Measurements from ENCODE around the gene HNRNPDL. TPM values are rescaled to one million over a fixed set of nuclear protein-coding genes. Genes with fewer than 3 reads are reported as not detected.

HNRNPDL gene
- total RNA-seq, 6 experiments from 2014 or later: 207 to 297 (median 258) TPM

- H3K27me3 Mint-ChIP-seq (ENCODE audit: insufficient read depth): no peaks in the 10 kb centered on the region
- H3K27ac Mint-ChIP-seq: no peak overlapping the region
- TF ChIP-seq, protein P1, sequence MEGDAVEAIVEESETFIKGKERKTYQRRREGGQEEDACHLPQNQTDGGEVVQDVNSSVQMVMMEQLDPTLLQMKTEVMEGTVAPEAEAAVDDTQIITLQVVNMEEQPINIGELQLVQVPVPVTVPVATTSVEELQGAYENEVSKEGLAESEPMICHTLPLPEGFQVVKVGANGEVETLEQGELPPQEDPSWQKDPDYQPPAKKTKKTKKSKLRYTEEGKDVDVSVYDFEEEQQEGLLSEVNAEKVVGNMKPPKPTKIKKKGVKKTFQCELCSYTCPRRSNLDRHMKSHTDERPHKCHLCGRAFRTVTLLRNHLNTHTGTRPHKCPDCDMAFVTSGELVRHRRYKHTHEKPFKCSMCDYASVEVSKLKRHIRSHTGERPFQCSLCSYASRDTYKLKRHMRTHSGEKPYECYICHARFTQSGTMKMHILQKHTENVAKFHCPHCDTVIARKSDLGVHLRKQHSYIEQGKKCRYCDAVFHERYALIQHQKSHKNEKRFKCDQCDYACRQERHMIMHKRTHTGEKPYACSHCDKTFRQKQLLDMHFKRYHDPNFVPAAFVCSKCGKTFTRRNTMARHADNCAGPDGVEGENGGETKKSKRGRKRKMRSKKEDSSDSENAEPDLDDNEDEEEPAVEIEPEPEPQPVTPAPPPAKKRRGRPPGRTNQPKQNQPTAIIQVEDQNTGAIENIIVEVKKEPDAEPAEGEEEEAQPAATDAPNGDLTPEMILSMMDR (IDR thresholded peaks at IDR 0.05): no peak
- no peak for DNase-seq
- H3K4me1 Mint-ChIP-seq (ENCODE audit: low read depth): peaks cover 18% of the 10 kb centered on the region
- H3K4me3 Mint-ChIP-seq: no peak overlapping the region
- H3K9me3 Mint-ChIP-seq: no peaks in the 10 kb centered on the region
- H3K36me3 Mint-ChIP-seq (ENCODE audit: low read depth): no peaks in the 10 kb centered on the region
Measured at GRCh38 chr4:82458729-82459128, 28.5 kb upstream of the HNRNPDL start.

DNA sequence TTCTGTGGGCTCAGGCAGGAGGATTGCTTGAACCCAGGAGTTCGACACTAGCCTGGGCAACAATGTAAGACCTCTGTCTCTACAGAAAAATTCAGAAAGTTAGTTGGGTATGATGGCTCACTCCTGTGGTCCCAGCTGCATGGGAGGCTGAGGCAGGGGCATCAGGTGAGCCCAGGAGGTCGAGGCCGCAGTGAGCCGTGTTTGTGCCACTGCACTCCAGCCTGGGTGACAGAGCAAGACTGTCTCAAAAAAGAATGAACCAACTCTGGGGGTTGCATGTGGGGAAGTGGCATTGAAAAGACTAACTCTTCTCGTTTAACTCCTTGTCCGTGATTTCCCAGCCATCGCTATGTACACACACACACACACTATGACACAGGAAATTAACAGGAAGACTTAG lies 27.0 kb upstream of the HNRNPDL start:
- H3K27ac Mint-ChIP-seq: no peak overlapping the region
- DNase-seq: no peak
- H3K27me3 Mint-ChIP-seq (ENCODE audit: insufficient read depth): no peaks in the 10 kb centered on the region
- H3K4me3 Mint-ChIP-seq: no peak overlapping the region
- H3K4me1 Mint-ChIP-seq (ENCODE audit: low read depth): peaks cover 9% of the 10 kb centered on the region
- TF ChIP-seq, protein P1 (IDR thresholded peaks at IDR 0.05): no peak
- no peaks in the 10 kb centered on the region for H3K36me3 Mint-ChIP-seq (ENCODE audit: low read depth)
- no peaks in the 10 kb centered on the region for H3K9me3 Mint-ChIP-seq

GRCh38 chr4:82452026-82452425 lies 21.8 kb upstream of the HNRNPDL start:
- Mint-ChIP-seq H3K4me1 (ENCODE audit: low read depth) (peaks cover 9% of the 10 kb centered on the region), H3K9me3 (no peaks in the 10 kb centered on the region), H3K27ac (no peak overlapping the region), H3K36me3 (ENCODE audit: low read depth) (peaks cover 23% of the 10 kb centered on the region), H3K27me3 (ENCODE audit: insufficient read depth) (no peaks in the 10 kb centered on the region; the same call in 1 of the 2 replicates), H3K4me3 (no peak overlapping the region)
- TF ChIP-seq, protein P1 (IDR thresholded peaks at IDR 0.05): no peak
- no peak for DNase-seq

DNA sequence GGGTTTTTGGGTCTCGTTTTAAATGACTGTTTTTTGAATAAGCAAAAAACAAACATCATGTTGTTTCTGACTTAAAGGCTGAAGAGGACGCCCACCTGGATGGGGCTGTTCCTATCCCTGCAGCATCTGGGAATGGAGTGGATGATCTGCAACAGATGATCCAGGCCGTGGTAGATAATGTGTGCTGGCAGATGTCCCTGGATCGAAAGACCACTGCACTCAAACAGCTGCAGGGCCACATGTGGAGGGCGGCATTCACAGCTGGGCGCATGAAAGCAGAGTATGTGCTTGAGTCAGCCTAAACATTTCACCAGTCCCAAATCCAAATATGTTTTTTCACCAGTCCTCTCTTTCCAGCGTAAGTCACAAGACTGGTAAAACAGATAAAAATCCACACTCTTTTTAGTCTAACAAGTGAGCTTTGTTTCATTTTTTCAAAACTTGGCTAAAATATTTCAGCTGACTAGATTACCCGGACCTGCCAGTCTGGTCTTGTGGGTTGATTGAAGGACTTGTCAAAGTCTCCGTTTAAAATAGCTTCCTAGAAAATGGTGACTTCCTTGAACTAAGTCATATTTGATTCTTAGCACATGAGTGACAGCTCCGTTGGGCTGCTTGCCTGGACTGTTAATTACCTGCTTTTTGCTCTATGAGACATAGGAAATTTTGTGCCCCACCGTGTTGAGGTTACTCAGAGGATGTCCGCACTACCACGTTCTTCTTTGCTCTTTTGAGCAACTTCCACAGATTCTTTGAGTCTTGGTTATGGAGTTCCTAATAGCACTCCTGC lies 20.9 kb upstream of the HNRNPDL start:
- Mint-ChIP-seq H3K27me3 (ENCODE audit: insufficient read depth) (no peaks in the 10 kb centered on the region; the same call in 1 of the 2 replicates), H3K36me3 (ENCODE audit: low read depth) (peaks cover 23% of the 10 kb centered on the region), H3K27ac (no peak overlapping the region), H3K4me1 (ENCODE audit: low read depth) (peaks cover 9% of the 10 kb centered on the region), H3K9me3 (no peaks in the 10 kb centered on the region), H3K4me3 (no peak overlapping the region)
- TF ChIP-seq, protein P1 (IDR thresholded peaks at IDR 0.05): no peak
- DNase-seq: no peak

DNA sequence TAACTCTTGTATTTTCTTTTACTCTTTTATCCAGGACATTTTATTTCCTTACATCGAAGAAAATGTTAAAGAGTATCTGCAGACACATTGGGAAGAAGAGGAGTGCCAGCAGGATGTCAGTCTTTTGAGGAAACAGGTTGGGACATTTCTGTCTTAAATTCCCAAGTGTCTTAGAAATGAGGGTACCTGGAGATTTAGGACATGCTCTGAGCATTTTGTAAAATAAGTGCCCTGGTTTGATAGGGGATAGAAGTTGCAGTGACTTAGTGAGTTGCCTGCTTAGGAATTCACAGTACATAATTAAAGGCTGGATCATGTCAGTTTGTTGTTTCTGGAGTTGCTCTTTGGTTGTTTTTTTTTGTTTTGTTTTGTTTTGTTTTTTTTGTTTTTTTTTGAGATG lies 17.6 kb upstream of the HNRNPDL start:
- Mint-ChIP-seq H3K9me3 (no peaks in the 10 kb centered on the region), H3K4me3 (no peak overlapping the region), H3K4me1 (ENCODE audit: low read depth) (peaks cover 13% of the 10 kb centered on the region), H3K27me3 (ENCODE audit: insufficient read depth) (no peaks in the 10 kb centered on the region; the same call in 1 of the 2 replicates), H3K36me3 (ENCODE audit: low read depth) (peaks cover 23% of the 10 kb centered on the region), H3K27ac (peak overlapping the region; percentile 9; the same call in 1 of the 2 replicates)
- TF ChIP-seq, protein P1 (IDR thresholded peaks at IDR 0.05): no peak
- DNase-seq: no peak
